ENCODE measurements around the gene GALR2.

Gene GALR2

DNA sequence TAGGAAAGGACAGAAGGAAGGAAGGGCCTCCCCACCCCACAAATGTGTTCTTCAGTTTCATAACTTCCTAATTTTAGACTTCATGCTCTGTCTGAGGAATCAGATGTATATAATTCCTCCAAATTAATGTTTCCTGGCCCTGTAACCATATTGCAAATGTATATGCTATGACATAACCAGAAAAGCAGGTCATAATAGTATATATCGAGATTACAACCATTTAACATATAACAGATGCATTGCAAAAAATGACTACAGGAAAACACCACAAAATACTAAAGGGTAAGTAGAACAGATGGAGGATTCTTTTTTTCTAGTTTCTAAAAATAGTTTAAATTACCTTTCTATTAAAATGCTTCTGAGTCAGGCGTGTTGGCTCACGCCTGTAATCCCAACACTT, 32.1 kb downstream of the GALR2 start:
- TF ChIP-seq, protein P1, sequence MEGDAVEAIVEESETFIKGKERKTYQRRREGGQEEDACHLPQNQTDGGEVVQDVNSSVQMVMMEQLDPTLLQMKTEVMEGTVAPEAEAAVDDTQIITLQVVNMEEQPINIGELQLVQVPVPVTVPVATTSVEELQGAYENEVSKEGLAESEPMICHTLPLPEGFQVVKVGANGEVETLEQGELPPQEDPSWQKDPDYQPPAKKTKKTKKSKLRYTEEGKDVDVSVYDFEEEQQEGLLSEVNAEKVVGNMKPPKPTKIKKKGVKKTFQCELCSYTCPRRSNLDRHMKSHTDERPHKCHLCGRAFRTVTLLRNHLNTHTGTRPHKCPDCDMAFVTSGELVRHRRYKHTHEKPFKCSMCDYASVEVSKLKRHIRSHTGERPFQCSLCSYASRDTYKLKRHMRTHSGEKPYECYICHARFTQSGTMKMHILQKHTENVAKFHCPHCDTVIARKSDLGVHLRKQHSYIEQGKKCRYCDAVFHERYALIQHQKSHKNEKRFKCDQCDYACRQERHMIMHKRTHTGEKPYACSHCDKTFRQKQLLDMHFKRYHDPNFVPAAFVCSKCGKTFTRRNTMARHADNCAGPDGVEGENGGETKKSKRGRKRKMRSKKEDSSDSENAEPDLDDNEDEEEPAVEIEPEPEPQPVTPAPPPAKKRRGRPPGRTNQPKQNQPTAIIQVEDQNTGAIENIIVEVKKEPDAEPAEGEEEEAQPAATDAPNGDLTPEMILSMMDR (IDR thresholded peaks at IDR 0.05; ENCODE audit: borderline replicate concordance, insufficient read depth, low read depth, low read length), result no peak
- no peak overlapping the region for H3K4me3 ChIP-seq (ENCODE audit: low read depth, low read length)

- no peak overlapping the region for H3K4me3 ChIP-seq (ENCODE audit: low read depth, low read length)
- TF ChIP-seq, protein P1 (IDR thresholded peaks at IDR 0.05; ENCODE audit: borderline replicate concordance, insufficient read depth, low read depth, low read length), result 0 out of 2 replicates have a peak, but pooled peaks have one; percentile 15
Measured at GRCh38 chr17:76107509-76107908, 32.9 kb downstream of the GALR2 start.

DNA sequence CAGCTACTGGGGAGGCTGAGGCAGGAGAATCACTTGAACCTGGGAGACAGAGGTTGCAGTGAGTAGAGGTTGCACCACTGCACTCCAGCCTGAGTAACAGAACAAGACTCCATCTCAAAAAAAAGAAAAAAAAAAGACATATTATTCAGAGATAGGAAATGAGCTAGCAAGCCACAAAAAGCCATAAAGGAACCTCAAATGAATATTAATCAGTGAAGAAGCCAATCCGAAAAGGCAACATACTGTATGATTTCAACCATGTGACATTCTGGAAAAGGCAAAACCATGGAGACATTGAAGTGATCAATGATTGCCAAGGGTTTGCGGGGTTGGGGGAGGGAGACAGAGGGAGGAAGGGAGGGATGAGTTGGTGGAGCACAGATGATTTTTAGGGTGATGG, 37.4 kb downstream of the GALR2 start:
- no peak overlapping the region for H3K4me3 ChIP-seq (ENCODE audit: low read depth, low read length)
- TF ChIP-seq, protein P1 (IDR thresholded peaks at IDR 0.05; ENCODE audit: borderline replicate concordance, insufficient read depth, low read depth, low read length), result no peak

- no peak overlapping the region for H3K4me3 ChIP-seq (ENCODE audit: low read depth, low read length)
- TF ChIP-seq, protein P1 (IDR thresholded peaks at IDR 0.05; ENCODE audit: borderline replicate concordance, insufficient read depth, low read depth, low read length), result no peak
Measured at GRCh38 chr17:76115138-76115754, 40.7 kb downstream of the GALR2 start.

GRCh38 chr17:76119409-76120371, 45.1 kb downstream of the GALR2 start:
- TF ChIP-seq, protein P1 (IDR thresholded peaks at IDR 0.05; ENCODE audit: borderline replicate concordance, insufficient read depth, low read depth, low read length), result no peak
- H3K4me3 ChIP-seq (ENCODE audit: low read depth, low read length), result no peak overlapping the region

- no peak overlapping the region for H3K4me3 ChIP-seq (ENCODE audit: low read depth, low read length)
- TF ChIP-seq, protein P1 (IDR thresholded peaks at IDR 0.05; ENCODE audit: borderline replicate concordance, insufficient read depth, low read depth, low read length), result no peak
Measured at GRCh38 chr17:76120658-76121008, 46.1 kb downstream of the GALR2 start.
